Measurements from ENCODE around the gene AP2A2.

AP2A2 gene

GRCh38 chr11:1047595-1048156 is 122.0 kb downstream of the AP2A2 start:
- no peak for DNase-seq

GRCh38 chr11:1048375-1049070 is 122.9 kb downstream of the AP2A2 start:
- DNase-seq, result peak; percentile 27

GRCh38 chr11:1049071-1049405 is 123.4 kb downstream of the AP2A2 start:
- DNase-seq, result no peak

- DNase-seq, result peak; percentile 68
Observed at GRCh38 chr11:1049431-1049891, 123.8 kb downstream of the AP2A2 start.

GRCh38 chr11:1049911-1050580 is 124.4 kb downstream of the AP2A2 start:
- DNase-seq, result no peak

GRCh38 chr11:1050581-1051355 is 125.1 kb downstream of the AP2A2 start:
- peak; percentile 85 for DNase-seq

GRCh38 chr11:1051356-1052132 is 125.9 kb downstream of the AP2A2 start:
- DNase-seq, result no peak

- no peak for DNase-seq
Observed at GRCh38 chr11:1052133-1053011, 126.7 kb downstream of the AP2A2 start.

GRCh38 chr11:1053121-1053901 is 127.6 kb downstream of the AP2A2 start:
- DNase-seq, result peak; percentile 26

- DNase-seq, result no peak
Observed at GRCh38 chr11:1054143-1055108, 128.8 kb downstream of the AP2A2 start.

- no peak for DNase-seq
Observed at GRCh38 chr11:1055109-1055703, 129.5 kb downstream of the AP2A2 start.

- DNase-seq, result no peak
Observed at GRCh38 chr11:1055990-1056771, 130.5 kb downstream of the AP2A2 start.

- DNase-seq, result no peak
Observed at GRCh38 chr11:1057806-1058205, 132.1 kb downstream of the AP2A2 start.

GRCh38 chr11:1059759-1060158 is 134.1 kb downstream of the AP2A2 start:
- DNase-seq, result no peak

GRCh38 chr11:1060410-1060809 is 134.7 kb downstream of the AP2A2 start:
- DNase-seq, result no peak

- no peak for DNase-seq
Observed at GRCh38 chr11:1060852-1061616, 135.4 kb downstream of the AP2A2 start.

Data from hematopoietic multipotent progenitor cell treated with erythropoietin and hydrocortisone succinate and interleukin-3 and kit ligand, for 4 days (in vitro differentiated cells).